Left forelimb (tissue), 1 donor: ENCODE results near the gene FGF13.
A peak's percentile ranks its signal among the peaks of the same experiment; 100 is the strongest.

Experiments used
- DNase-seq: peaks from one replicate; pipeline ENCODE4 v3.0.0-alpha.2; 2018; ENCODE audit warnings: low spot score

The FGF13 gene

DNA sequence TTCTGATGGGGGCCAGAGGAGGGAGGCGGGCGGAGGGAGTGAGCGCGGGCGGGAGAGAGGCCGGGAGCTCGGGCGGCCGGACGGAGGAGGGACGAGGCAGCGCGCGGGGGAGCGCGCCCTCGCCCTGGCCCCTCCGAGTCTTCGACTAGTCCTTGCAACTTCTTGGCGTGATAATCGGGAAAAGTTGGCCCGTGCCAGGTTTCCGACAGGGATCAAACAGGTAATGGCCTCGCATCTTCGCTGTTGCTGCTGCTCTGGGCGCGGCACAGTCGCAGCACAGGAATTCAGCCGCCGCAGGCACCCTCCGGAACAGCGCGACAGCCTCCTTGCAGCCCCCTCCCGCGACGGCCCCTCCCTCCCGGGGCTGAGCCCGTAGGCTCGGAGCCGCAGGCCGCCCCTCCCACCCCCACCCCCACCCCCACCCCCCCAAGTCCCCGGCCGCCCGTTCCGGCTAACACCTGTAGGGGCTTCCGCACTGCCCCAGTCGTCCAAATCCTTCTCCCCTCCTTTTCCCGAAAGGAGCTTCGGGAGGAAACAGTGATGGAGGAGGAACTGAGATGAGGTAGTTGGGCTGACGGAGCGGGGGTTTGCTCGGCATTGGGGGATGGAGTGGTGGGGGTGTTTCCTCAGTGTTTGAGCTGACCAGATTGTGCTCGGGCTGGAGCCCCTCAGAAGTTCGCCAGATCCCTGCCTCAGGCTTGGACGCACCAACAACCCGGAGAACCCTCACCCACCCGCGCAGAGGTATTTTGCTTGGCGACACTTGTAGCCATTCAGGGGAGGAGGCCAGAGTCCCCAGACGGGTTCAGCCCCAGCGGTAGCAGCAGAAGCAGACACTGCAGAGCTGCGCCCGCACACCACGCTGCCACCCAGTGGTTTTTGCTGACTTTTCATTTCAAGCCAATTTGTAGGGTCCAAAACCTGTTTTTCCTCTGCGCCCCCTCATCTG lies at the start of gene FGF13:
Gene FGF13, minus strand, starts transcription at position 319 of the 949 bp plus-strand sequence. CDS start 714 bp downstream, outside the sequence.
- DNase-seq, result peak; percentile 68

DNA sequence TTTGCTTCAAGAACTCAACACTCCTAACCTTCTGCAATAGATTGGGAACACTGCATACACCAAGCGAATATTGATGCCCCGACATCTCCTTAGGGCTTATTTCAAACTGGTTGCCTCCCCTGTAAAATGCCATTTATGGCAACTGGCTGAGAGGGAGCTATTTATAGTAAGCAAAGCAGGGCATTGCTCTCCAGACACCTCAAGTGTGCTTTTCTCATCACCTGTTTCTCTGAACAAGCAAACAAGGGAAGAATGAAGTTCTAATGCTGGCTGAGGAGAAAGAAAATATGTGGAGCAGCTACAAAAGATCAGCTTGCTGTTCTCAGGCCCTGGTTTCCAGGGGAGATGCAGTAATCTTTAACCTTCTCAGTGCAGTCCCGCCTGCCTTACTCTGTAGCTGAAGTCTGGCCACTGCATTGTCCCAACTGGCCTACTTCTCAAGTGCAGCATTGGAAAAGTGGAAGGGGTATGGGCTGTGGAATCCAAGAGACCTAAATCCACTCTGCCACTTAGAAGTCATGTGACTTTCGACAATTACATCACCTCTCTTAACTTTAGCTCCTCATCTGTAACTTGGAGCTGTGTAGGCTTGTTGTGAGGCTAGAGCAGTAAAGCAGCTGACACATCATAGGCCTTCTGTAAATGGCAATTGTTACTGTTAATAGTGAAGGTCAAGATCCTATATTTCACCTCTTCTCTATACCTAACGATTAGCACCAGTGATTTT lies 47.9 kb upstream of the FGF13 start:
- no peak for DNase-seq

DNA sequence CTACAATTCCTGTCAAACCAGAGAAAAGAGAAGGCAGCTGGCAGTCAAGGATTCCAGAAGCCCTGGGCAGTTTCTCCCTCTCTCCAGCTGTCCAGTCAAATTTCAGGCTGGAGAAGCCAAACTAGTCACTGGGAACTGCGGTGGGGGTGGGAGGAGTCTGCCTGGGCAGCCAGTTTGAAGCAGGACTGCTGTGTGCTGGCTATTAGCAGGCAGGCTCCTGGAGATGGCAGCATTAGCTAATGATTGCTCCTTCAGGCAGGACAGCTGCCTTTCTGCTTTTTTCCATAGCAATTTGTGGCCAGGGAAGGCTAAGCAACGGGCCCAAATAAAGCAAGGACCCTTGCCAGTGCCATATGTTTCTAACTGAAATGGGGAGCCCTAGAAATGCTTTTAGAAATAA lies 44.7 kb upstream of the FGF13 start:
- peak; percentile 70 for DNase-seq

DNA sequence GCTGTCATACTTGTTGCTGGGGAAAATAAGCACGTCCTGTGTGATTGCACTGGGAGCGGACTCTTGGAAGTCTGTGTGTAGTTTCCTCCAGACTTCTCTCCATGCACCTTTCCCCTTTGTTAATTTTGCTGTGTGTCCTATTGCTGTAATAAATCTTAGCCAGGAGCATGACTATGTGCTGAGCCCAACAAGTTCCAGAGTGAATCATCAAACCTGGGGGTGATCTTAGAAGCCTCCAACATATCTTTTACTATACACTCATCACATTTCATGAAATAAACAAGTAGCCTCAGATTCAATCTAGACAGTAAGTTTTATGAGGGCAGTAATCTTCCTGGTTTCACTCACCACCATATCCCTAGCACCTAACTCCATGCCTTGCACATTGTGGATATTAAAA lies 43.3 kb upstream of the FGF13 start:
- no peak for DNase-seq

DNA sequence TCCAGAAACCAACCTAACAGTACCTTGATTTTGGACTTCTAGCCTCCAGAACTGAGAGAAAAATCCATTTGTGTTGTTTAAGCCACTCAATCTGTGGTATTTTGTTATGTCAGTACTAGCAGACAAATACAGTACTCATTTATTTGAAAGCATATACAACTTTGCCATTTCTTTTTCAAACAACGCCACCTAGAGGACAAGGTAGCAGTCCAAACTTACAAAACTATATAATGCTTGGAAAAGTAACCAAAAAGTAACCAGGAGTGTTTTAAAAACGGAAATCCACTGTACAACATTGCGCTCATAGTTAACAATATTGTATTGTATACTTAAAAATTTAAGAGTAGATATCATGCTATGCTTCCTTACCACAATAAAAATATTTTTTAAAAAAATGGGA lies 37.0 kb upstream of the FGF13 start:
- no peak for DNase-seq

DNA sequence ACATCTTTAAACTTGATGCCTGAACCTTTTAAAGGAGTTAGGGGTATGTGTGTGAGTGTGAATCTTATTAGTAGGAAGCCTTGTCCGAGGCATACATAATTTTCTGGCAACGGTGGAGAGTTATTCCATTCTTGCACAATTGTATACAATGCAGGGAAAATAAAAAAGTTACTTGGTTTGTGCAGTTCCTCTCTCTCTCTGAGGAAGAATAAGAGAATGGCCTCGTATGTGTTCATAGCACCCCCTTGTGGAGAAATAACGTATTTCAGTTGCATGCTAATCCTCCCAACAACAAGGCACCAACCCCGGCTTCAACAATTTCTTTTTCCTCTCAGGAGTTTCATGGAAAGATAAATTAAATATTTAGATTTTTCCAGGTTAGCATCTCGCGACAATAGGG lies 33.7 kb upstream of the FGF13 start:
- no peak for DNase-seq

DNA sequence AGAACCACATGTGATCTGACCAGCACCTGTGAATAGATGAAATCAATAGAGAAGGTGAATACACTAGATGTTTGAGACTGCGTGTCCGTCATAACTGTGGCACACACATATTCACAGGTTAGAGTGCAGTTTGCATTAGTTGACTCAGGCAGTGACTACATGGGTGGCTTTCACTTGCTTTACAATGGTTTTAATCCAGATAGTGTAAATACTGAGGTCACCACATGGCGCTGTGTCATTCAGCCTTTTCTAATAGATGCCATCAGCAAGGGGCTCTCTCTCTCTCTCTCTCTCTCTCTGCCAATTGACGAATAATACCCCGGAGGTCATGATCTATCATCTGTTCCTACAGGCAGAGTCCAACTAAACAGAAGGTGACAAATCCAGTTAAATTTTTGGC lies 30.7 kb upstream of the FGF13 start:
- DNase-seq, result no peak

DNA sequence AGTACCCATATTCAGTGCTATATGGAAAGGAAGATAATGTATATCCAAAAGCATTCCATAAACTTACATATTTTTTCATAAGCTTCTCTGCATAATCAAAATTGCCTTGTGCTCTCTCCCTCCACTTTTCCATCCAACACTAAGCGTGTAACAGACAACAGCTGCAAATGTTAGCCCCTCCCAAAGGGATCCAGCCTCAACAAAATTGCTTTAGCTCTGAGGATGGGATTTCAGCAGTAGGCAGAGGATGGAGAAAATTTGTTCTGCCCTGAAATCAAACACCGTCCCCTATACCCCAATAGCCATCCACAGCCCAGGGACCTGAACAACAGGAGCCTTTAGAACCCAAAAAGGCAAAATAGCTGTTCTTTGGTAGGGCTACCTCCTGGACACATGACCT lies 28.8 kb upstream of the FGF13 start:
- DNase-seq, result no peak

DNA sequence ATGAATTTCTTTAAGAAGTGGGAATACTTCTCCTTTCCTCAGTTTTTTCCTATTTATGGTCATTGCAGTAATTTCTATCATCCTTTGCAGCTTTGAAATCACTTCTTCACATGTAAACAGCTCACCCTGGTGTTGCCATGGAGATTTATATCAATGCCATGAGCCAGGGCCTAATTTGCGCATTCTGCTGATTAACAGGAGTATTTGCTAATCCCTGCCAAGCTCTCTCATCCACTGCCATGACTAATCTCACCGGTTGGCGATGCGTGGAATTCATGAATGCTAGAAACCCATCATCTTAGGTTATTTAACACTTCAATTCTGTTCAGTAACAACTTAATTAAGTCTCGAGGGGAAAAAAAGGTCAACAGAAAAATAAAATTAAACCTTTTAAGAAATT lies 11.8 kb upstream of the FGF13 start:
- no peak for DNase-seq

DNA sequence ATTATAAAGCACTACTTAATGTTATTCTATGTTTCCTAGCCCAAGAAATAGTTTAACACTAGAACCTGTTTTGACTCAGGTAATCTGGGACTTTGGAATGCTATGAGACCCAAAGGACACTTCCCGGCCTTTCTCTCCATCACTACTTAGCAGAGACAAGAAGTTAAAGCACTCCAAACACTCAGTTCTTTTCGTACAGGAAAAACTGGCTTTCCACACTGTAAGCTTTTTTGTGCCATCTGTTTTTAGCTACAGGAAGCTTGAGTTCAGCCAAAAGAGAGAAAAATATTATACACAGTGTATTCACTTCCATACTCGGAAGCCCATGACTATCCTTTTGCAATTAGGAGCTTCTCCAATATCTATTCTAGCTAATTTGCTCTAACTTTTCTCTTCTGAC lies 7.9 kb upstream of the FGF13 start:
- DNase-seq, result no peak

DNA sequence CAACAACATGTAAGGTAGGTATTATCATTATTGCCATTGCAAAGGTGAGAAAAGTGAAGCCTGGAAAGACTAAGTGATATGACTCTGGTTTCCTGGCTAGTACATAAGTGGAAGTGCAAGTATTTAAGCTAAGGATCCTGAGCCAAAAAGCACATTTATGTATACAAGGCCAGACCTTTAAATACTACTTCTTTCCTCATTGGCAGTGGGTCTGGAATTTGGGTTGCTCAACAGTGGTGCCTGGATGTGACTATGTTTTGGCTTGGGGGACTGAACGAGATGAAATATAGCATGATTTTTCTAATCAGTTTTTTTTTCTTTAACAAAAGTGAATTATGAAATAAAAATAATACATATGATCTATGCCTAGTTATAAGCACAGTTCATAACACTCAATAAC lies 7.4 kb upstream of the FGF13 start:
- no peak for DNase-seq

DNA sequence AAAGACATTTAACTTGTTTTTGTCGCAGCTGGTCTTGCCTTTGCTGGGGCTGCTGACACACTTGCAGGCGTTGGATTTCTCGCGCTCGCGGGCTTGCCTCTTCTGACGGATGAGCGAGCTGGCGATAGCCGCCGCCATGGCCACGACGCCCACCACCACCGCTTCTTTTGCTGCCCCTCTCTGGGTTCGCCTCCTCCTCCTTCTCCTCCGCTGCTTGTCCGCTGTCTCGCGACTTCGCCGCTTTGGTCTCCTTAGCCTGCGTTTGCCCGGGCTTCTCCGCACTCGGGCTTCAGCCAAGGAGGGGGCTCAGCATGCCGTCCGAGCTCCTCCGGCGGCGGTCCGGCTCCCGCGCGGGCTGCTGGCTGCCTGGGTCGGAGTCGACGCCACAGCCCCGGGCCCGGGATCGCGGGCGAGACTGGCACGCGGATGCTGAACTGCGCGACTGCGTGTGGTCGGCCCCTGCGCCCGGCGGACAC lies 613 bp downstream of the FGF13 start:
- DNase-seq, result peak; percentile 67

DNA sequence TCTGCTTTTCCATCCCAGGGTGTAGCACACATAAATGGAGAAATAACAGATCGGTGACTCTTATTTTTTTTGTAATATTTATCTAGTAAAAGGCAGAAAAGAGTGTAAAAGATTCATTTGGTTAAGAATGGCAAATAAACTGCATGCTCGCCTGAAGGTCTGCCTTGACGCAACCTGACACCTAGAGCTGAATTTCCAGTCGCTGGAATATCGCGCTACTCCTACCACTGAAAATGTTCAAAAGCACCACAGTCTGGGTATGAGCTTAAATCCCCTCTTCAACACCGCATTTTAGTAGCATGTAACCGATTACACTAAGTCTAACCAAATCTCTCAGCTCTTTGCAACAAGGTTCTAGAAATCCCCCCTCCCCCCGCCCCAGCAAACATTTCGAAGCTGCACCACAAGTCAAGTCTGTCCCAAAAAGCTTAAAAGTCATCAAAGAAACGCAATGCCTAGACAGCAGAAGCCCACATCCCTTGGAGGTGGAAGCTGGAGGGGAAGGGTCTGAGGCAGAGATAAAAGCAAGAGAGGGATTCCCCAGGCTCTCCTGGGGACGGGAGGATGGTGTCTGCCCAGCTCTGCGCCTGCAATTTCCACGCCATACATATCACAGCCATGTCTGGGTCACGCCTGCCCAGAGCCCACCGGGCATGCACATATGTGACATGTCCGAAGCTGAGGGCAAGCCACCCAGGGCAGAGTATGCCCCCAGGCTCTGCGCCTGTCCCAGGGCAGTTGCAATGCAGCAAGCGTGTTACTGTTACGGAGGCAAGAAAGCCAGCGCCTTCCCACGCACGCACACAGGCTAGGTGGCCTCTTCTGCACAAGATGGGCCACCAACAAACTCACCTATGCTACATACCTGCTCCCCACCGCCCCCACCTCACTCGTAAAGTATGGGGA lies 1.4 kb downstream of the FGF13 start:
- peak; percentile 59 for DNase-seq

DNA sequence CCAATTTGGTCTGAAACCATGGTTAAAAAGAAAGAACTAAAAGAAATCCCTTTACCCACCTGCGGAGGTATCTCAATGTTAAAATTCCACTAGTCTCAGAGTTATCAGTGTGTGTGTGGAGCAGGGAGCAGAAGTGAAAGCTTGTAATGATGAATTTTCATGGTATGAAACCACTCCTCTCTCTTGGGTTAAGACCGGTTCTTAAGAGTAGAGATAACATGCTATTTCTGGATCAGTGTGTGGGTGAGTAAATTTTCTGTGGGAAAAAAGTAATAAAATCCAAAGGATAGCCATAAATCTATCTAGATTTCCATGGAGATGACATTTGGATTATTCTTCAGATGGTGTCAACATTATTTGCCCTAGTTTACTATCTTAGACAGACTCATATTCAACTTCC lies 3.2 kb downstream of the FGF13 start:
- DNase-seq, result no peak

DNA sequence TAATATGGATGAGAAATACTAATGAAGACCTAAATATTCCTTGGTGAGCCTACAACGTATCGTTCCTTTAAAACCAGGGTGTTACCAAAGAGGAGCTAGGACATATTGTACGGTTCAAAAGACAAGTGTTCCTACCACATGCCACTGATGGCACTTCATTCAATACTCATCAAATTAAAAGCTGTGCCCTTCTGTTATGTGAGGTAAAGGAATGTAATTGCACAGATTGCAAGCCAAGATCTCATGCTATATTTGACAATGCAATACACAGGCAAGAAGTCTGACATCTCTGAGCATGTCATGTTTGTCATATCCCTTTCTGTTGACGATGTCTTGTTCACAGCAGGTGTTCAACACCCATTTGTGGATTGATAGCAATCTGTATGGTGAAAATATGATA lies 6.9 kb downstream of the FGF13 start:
- DNase-seq, result no peak

DNA sequence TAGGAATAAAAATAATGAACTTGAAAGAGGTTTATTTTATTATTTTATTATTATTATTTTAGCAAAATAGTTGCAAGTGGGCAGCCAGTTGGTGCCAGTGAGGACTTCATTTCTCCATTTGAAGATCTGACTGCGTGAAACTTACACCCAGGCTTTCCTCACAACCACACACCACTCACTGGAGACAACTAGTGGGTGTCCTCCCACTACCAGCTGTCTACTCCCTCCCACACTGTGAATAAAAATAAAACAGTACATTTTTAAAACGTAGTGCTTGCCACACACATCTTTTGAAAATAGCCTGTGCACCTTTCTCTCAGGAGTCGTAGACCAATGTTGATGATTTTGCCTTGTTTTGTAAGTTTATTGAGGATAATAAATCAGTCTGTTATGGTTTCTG lies 7.4 kb downstream of the FGF13 start:
- no peak for DNase-seq

DNA sequence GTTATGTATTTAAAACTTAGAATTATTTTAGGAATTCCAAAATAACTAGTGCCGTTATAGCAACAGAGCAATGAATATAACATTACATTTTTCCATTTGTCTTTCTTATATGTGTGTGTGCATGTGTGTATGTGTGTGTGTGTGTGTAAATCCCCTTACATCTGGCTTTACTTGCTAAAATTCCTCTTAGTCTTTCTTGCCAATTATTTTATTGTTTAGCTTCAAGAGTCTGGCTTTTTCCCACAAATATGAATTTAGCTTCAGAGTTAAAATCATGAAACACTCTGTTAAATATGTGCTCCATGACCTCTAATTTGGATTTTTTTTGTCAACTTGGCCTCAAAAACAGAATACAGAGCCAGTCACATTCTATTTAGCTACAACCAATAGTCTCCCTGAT lies 18.9 kb downstream of the FGF13 start:
- no peak for DNase-seq

DNA sequence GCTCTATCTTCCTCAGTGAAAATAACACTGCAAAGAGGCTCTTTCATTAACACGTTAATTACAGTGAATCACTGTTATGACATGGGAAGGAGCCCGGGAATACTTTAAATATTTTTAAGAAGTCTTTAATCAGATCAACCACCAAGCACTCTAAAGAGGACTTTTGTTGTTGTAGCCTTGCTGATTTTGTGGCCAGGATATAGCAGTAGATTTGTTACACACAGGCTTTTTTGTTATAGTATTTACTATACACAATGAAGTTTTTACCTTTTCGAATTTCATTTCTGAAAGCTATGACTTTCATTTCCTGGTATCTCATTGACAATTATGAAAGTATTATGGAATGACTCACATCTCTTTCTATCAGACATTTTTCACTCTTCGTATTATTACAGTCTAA lies 20.3 kb downstream of the FGF13 start:
- DNase-seq, result no peak

DNA sequence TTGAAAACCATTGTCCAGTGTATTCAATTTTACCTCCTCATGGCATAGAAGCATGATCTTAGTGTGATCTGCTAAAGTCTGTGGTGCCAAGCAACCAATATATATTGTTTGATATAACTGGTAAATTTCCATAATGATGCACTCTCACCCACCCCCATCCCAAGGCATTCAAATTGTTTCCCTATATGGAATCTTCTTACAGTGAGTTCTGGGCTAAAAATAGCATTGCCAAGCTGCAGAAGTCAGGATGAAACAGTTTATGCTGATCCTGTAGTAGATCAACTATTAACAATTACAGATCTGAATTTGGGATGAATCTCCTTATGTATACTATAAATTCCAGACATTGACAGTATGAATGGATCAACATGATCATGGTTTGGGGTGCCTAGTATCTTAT lies 20.9 kb downstream of the FGF13 start:
- DNase-seq, result no peak

DNA sequence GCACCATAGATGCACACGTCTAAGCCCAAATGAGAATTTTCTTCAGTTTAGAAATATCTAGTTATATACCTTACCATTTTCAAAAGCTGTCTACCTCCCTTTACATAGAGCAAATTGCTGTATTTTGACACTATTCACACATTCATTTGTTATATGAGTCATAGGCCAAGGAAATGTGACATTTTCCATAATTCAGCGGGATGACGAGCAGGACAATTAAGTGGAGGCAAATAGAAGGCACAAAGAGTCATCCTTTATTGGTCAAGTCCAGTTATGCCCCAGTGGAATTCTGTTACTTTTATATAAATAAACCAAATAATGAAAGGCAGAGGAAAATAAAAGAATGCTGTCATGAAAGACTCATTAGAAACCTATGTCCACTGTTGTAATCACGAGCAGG lies 27.9 kb downstream of the FGF13 start:
- DNase-seq, result no peak

DNA sequence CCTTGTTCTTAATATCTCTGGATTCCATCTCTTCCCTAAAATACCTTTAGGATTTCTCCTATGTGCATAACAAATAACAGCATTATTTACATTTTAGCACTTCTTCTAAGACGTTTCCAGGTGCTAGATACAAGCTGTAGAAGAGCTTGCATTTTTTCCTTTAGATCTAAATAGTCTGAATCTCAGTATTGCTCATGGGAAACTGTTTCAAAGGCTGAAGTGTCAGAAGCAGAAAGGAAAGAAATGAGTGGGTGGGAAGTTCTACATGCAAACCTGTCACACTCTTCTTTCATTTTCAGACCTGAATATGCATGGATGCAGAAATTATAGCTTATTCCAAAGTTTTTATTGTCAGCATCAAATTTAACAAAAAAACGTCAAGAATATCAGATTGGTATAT lies 41.8 kb downstream of the FGF13 start:
- no peak for DNase-seq

DNA sequence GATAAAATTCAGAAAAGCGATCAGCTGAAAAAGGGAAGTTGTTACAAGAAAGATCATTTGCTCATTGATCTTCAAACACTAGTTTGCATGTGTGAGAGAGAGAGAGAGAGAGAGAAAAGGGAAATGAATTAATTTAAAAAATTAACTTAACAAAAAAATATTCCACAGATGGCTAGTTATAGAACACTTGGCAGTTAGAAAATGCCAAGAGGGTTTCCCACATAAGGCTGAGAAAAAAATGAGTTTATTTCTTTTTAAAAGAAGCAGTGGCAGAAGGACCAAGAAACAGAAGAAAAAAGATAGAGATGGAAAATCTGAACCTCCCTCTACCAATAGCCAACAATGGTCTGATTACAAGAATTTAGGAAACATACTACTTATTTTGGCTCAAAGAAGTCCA lies 47.1 kb downstream of the FGF13 start:
- no peak for DNase-seq
